ENCODE results near the gene WNT8B. TPM values are rescaled to one million over a fixed set of nuclear protein-coding genes. Genes with fewer than 3 reads are reported as not detected.

The WNT8B gene
- total and polyA plus RNA-seq, 2 of the 13 experiments (the other 11 are each of a cell fraction or from before 2014, with no cell fraction given) = 0.07 to 0.20 TPM

DNA sequence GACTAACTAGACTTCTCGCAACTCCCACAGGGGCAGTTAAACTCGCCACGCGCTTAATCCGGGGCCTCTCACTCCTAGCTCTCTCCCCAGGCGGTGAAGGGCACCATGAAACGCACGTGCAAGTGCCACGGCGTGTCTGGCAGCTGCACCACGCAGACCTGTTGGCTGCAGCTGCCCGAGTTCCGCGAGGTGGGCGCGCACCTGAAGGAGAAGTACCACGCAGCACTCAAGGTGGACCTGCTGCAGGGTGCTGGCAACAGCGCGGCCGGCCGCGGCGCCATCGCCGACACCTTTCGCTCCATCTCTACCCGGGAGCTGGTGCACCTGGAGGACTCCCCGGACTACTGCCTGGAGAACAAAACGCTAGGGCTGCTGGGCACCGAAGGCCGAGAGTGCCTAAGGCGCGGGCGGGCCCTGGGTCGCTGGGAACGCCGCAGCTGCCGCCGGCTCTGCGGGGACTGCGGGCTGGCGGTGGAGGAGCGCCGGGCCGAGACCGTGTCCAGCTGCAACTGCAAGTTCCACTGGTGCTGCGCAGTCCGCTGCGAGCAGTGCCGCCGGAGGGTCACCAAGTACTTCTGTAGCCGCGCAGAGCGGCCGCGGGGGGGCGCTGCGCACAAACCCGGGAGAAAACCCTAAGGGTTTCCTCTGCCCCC is 19.5 kb downstream of the WNT8B start (continued):
- TF ChIP-seq, protein P1, sequence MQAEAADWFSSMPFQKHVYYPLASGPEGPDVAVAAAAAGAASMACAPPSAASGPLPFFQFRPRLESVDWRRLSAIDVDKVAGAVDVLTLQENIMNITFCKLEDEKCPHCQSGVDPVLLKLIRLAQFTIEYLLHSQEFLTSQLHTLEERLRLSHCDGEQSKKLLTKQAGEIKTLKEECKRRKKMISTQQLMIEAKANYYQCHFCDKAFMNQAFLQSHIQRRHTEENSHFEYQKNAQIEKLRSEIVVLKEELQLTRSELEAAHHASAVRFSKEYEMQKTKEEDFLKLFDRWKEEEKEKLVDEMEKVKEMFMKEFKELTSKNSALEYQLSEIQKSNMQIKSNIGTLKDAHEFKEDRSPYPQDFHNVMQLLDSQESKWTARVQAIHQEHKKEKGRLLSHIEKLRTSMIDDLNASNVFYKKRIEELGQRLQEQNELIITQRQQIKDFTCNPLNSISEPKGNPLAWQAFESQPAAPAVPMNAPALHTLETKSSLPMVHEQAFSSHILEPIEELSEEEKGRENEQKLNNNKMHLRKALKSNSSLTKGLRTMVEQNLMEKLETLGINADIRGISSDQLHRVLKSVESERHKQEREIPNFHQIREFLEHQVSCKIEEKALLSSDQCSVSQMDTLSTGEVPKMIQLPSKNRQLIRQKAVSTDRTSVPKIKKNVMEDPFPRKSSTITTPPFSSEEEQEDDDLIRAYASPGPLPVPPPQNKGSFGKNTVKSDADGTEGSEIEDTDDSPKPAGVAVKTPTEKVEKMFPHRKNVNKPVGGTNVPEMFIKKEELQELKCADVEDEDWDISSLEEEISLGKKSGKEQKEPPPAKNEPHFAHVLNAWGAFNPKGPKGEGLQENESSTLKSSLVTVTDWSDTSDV (CRISPR knock-in tag; IDR thresholded peaks at IDR 0.05) = 0 out of 2 replicates have a peak, but pooled peaks have one; percentile 40
- TF ChIP-seq ZBTB7B (CRISPR knock-in tag; IDR thresholded peaks at IDR 0.05) (peak; percentile 19; the same call in 1 of the 2 replicates), CREB1 (IDR thresholded peaks at IDR 0.05) (no peak), CREB1 (CRISPR knock-in tag; IDR thresholded peaks at IDR 0.05) (no peak), ZNF441 (CRISPR knock-in tag; IDR thresholded peaks at IDR 0.05; ENCODE audit: borderline replicate concordance) (peak; percentile 73; the same call in 1 of the 2 replicates), TOE1 (CRISPR knock-in tag; IDR thresholded peaks at IDR 0.05) (0 out of 2 replicates have a peak, but pooled peaks have one; percentile 28), KLF6 (CRISPR knock-in tag; IDR thresholded peaks at IDR 0.05) (0 out of 2 replicates have a peak, but pooled peaks have one; percentile 35), ZMAT3 (CRISPR knock-in tag; conservative IDR thresholded peaks at IDR 0.05) (0 out of 2 replicates have a peak, but pooled peaks have one; percentile 32), ZNF343 (CRISPR knock-in tag; IDR thresholded peaks at IDR 0.05) (no peak), ZNF782 (CRISPR knock-in tag; IDR thresholded peaks at IDR 0.05; ENCODE audit: borderline replicate concordance) (0 out of 2 replicates have a peak, but pooled peaks have one; percentile 82), ARID2 (CRISPR knock-in tag; IDR thresholded peaks at IDR 0.05; ENCODE audit: borderline replicate concordance) (0 out of 2 replicates have a peak, but pooled peaks have one; percentile 50), KMT2A (CRISPR knock-in tag; IDR thresholded peaks at IDR 0.05) (peak; percentile 40; the same call in 1 of the 2 replicates), ARNT (IDR thresholded peaks at IDR 0.05) (no peak), ZNF335 (CRISPR knock-in tag; IDR thresholded peaks at IDR 0.05) (no peak), ZNF225 (CRISPR knock-in tag; IDR thresholded peaks at IDR 0.05) (0 out of 2 replicates have a peak, but pooled peaks have one; percentile 24)
- TF ChIP-seq, protein P2, sequence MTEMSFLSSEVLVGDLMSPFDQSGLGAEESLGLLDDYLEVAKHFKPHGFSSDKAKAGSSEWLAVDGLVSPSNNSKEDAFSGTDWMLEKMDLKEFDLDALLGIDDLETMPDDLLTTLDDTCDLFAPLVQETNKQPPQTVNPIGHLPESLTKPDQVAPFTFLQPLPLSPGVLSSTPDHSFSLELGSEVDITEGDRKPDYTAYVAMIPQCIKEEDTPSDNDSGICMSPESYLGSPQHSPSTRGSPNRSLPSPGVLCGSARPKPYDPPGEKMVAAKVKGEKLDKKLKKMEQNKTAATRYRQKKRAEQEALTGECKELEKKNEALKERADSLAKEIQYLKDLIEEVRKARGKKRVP (CRISPR knock-in tag; IDR thresholded peaks at IDR 0.05) = no peak
- TF ChIP-seq, protein P3, sequence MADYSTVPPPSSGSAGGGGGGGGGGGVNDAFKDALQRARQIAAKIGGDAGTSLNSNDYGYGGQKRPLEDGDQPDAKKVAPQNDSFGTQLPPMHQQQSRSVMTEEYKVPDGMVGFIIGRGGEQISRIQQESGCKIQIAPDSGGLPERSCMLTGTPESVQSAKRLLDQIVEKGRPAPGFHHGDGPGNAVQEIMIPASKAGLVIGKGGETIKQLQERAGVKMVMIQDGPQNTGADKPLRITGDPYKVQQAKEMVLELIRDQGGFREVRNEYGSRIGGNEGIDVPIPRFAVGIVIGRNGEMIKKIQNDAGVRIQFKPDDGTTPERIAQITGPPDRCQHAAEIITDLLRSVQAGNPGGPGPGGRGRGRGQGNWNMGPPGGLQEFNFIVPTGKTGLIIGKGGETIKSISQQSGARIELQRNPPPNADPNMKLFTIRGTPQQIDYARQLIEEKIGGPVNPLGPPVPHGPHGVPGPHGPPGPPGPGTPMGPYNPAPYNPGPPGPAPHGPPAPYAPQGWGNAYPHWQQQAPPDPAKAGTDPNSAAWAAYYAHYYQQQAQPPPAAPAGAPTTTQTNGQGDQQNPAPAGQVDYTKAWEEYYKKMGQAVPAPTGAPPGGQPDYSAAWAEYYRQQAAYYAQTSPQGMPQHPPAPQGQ (CRISPR knock-in tag; IDR thresholded peaks at IDR 0.05; ENCODE audit: borderline replicate concordance) = 0 out of 2 replicates have a peak, but pooled peaks have one; percentile 23
- TF ChIP-seq, protein P4, sequence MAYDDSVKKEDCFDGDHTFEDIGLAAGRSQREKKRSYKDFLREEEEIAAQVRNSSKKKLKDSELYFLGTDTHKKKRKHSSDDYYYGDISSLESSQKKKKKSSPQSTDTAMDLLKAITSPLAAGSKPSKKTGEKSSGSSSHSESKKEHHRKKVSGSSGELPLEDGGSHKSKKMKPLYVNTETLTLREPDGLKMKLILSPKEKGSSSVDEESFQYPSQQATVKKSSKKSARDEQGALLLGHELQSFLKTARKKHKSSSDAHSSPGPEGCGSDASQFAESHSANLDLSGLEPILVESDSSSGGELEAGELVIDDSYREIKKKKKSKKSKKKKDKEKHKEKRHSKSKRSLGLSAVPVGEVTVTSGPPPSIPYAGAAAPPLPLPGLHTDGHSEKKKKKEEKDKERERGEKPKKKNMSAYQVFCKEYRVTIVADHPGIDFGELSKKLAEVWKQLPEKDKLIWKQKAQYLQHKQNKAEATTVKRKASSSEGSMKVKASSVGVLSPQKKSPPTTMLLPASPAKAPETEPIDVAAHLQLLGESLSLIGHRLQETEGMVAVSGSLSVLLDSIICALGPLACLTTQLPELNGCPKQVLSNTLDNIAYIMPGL (CRISPR knock-in tag; IDR thresholded peaks at IDR 0.05; ENCODE audit: borderline replicate concordance in 1 of 2, low read depth in 1 of 2) = peak; percentile 72 to 84; a peak in 3 of 4 replicates

All from HepG2 (cell line).